CD8-positive, alpha-beta memory T cell (primary cell): ENCODE measurements around the gene PAQR5. TPM values are rescaled to one million over a fixed set of nuclear protein-coding genes. Genes with fewer than 3 reads are reported as not detected.
A peak's percentile ranks its signal among the peaks of the same experiment; 100 is the strongest.
"Not testable (repeated sequence)": the region's sequence is repeated elsewhere in the genome, so short reads cannot be mapped to it uniquely, and the experiment has no call there.

Source experiments
- CTCF ChIA-PET: fragments of 350-600 bp; sonication (Branson Sonifier 250); formaldehyde crosslinking; loops from one replicate; lab custom pipeline; 2021; ENCODE audit warnings: antibody characterized with exemption; lab: Charles Lee
- POLR2A ChIA-PET: fragments of 350-600 bp; sonication (Branson Sonifier 250); formaldehyde crosslinking; loops from one replicate; lab custom pipeline; 2021; ENCODE audit warnings: antibody characterized with exemption; lab: Charles Lee
- DNase-seq, 5 donors: peaks; one replicate each; pipeline versions ENCODE4 v3.0.0 to v3.0.0-alpha.2; 2020 to 2022; ENCODE audit warnings: mixed read lengths in 1 of 5
- H3K27ac ChIP-seq: one replicate; pipeline ENCODE4 v1.7.0; 2013; ENCODE audit warnings: low read depth, mild to moderate bottlenecking, low read length, moderate library complexity
- H3K27me3 ChIP-seq: 2 replicates; pipeline ENCODE4 v1.7.0; 2013; ENCODE audit warnings: low read length, mild to moderate bottlenecking; ENCODE audit not compliant: insufficient read depth, poor library complexity, severe bottlenecking
- H3K36me3 ChIP-seq: 2 replicates; pipeline ENCODE4 v1.7.0; 2013; ENCODE audit warnings: mild to moderate bottlenecking, low read length, moderate library complexity; ENCODE audit not compliant: insufficient read depth
- H3K4me1 ChIP-seq: 2 replicates; pipeline ENCODE4 v1.7.0; 2013; ENCODE audit warnings: mild to moderate bottlenecking, low read length, moderate library complexity; ENCODE audit not compliant: insufficient read depth
- H3K4me3 ChIP-seq: 2 replicates; pipeline ENCODE4 v1.7.0; 2013; ENCODE audit warnings: mild to moderate bottlenecking, low read length
- H3K9me3 ChIP-seq: 2 replicates; pipeline ENCODE4 v1.7.0; 2013; ENCODE audit warnings: mild to moderate bottlenecking, low read length
- H3K27ac Mint-ChIP-seq, 8 donors: one replicate each; pipeline ENCODE4 v1.8.0; 2020 to 2021; ENCODE audit warnings: mixed read lengths in 8 of 8, mild to moderate bottlenecking in 6 of 8, inconsistent platforms in 3 of 8, moderate library complexity in 3 of 8
- H3K27me3 Mint-ChIP-seq, 2 donors: one replicate each; pipeline ENCODE4 v1.8.0; 2020 to 2021; ENCODE audit warnings: mixed read lengths in 2 of 2, mild to moderate bottlenecking in 1 of 2, moderate library complexity in 1 of 2
- H3K36me3 Mint-ChIP-seq, 3 donors: one replicate each; pipeline ENCODE4 v1.8.0; 2020 to 2021; ENCODE audit warnings: mixed read lengths in 3 of 3, inconsistent platforms in 1 of 3, mild to moderate bottlenecking in 1 of 3
- H3K4me1 Mint-ChIP-seq, 3 donors: one replicate each; pipeline ENCODE4 v1.8.0; 2020 to 2021; ENCODE audit warnings: mixed read lengths in 3 of 3, inconsistent platforms in 1 of 3, mild to moderate bottlenecking in 1 of 3
- H3K4me3 Mint-ChIP-seq, 7 donors: one replicate each; pipeline ENCODE4 v1.8.0; 2020 to 2021; ENCODE audit warnings: mixed read lengths in 7 of 7, mild to moderate bottlenecking in 6 of 7, moderate library complexity in 4 of 7, inconsistent platforms in 2 of 7
- H3K9me3 Mint-ChIP-seq, 5 donors: one replicate each; pipeline ENCODE4 v1.8.0; 2020 to 2022; ENCODE audit warnings: mixed read lengths in 5 of 5, mild to moderate bottlenecking in 3 of 5, moderate library complexity in 2 of 5, inconsistent platforms in 1 of 5
- polyA plus RNA-seq: library from polyadenylated mRNA; unstranded; fragments of 300-500 nt; fragmentation: Illumina TruSeq; gene quantifications from one replicate; pipeline ENCODE4 v1.2.3, GENCODE V29; 2021
- total RNA-seq, 2 experiments: library from RNA; stranded (reverse); gene quantifications; one replicate each; pipeline ENCODE4 v1.2.3, GENCODE V29; 2021

Gene PAQR5
- total and polyA plus RNA-seq, 3 experiments from 2014 or later = not detected

GRCh38 chr15:69298354-69298696 is 387 bp upstream of the PAQR5 start:
- ChIA-PET POLR2A (no interaction called here), CTCF (no interaction called here)
- peaks cover 3 to 4% (median 4%) of the 10 kb centered on the region in 3 donors for H3K4me1 Mint-ChIP-seq
- Histone ChIP-seq H3K9me3 (no peaks in the 10 kb centered on the region), H3K4me1 (no peaks in the 10 kb centered on the region), H3K36me3 (no peaks in the 10 kb centered on the region), H3K27me3 (peaks cover 28% of the 10 kb centered on the region), H3K27ac (no peak overlapping the region), H3K4me3 (no peak overlapping the region)
- H3K9me3 Mint-ChIP-seq = peaks cover 0 to 2% (median 0%) of the 10 kb centered on the region in 5 donors
- H3K27ac Mint-ChIP-seq = no peak overlapping the region
- H3K4me3 Mint-ChIP-seq = peak overlapping the region in 4 of 7 donors; percentile 35 to 75 (median 46)
- no peaks in the 10 kb centered on the region for H3K36me3 Mint-ChIP-seq
- DNase-seq = no peak
- peaks cover 44 to 50% of the 10 kb centered on the region in 2 donors for H3K27me3 Mint-ChIP-seq

- Histone ChIP-seq H3K4me1 (no peaks in the 10 kb centered on the region), H3K36me3 (no peaks in the 10 kb centered on the region), H3K27me3 (peaks cover 28% of the 10 kb centered on the region), H3K4me3 (no peak overlapping the region), H3K27ac (no peak overlapping the region), H3K9me3 (no peaks in the 10 kb centered on the region)
- Mint-ChIP-seq H3K4me1 (peaks cover 3 to 4% (median 4%) of the 10 kb centered on the region in 3 donors), H3K9me3 (peaks cover 0 to 2% (median 0%) of the 10 kb centered on the region in 5 donors), H3K36me3 (no peaks in the 10 kb centered on the region), H3K27ac (no peak overlapping the region), H3K4me3 (peak overlapping the region in 3 of 7 donors; percentile 13 to 74 (median 44)), H3K27me3 (peaks cover 50 to 57% of the 10 kb centered on the region in 2 donors)
- DNase-seq = no peak
- POLR2A ChIA-PET = no interaction called here
- CTCF ChIA-PET = no interaction called here
Measured at GRCh38 chr15:69299451-69299886, 757 bp downstream of the PAQR5 start.

GRCh38 chr15:69299943-69300588 is 1.4 kb downstream of the PAQR5 start:
- Mint-ChIP-seq H3K36me3 (no peaks in the 10 kb centered on the region), H3K27me3 (peaks cover 53 to 59% of the 10 kb centered on the region in 2 donors), H3K4me3 (peak overlapping the region in 3 of 7 donors; percentile 13 to 48 (median 36)), H3K9me3 (peaks cover 0 to 2% (median 0%) of the 10 kb centered on the region in 5 donors), H3K4me1 (peaks cover 3 to 4% (median 4%) of the 10 kb centered on the region in 3 donors), H3K27ac (no peak overlapping the region)
- H3K27ac ChIP-seq = no peak overlapping the region
- no peak overlapping the region for H3K4me3 ChIP-seq
- no peak for DNase-seq
- no peaks in the 10 kb centered on the region for H3K4me1 ChIP-seq
- H3K9me3 ChIP-seq = no peaks in the 10 kb centered on the region
- ChIA-PET CTCF (no interaction called here), POLR2A (no interaction called here)
- peaks cover 28% of the 10 kb centered on the region for H3K27me3 ChIP-seq
- no peaks in the 10 kb centered on the region for H3K36me3 ChIP-seq

DNA sequence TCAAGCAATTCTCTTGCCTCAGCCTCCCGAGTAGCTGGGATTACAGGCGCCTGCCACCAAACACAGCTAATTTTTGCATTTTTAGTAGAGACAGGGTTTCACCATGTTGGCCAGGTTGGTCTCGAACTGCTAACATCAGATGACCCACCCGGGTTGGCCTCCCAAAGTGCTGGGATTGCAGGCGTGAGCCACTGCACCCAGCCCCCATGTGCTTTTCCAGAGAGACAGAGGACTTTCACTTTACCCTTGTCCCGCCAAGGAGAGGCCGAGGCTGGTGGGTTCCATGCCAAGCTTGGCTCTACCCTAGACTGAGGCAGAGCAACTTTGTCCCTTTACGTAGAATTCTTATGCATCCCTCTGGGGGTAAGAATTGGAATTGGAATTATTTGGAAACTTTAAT is 2.4 kb downstream of the PAQR5 start:
- H3K4me3 ChIP-seq, POLR2A ChIA-PET, H3K9me3 ChIP-seq, H3K4me1 Mint-ChIP-seq, H3K27ac ChIP-seq, H3K27ac Mint-ChIP-seq, H3K36me3 ChIP-seq, H3K36me3 Mint-ChIP-seq, H3K4me1 ChIP-seq, DNase-seq, CTCF ChIA-PET, H3K9me3 Mint-ChIP-seq: not testable (repeated sequence)
- peaks cover 46 to 63% of the 10 kb centered on the region in 2 donors for H3K27me3 Mint-ChIP-seq
- H3K4me3 Mint-ChIP-seq = peak overlapping the region in 1 of 7 donors; percentile 18
- peaks cover 28% of the 10 kb centered on the region for H3K27me3 ChIP-seq

GRCh38 chr15:69302087-69302486 is 3.4 kb downstream of the PAQR5 start:
- H3K4me3 ChIP-seq, H3K36me3 Mint-ChIP-seq, H3K4me3 Mint-ChIP-seq, H3K27ac Mint-ChIP-seq, H3K36me3 ChIP-seq, H3K9me3 Mint-ChIP-seq, POLR2A ChIA-PET, CTCF ChIA-PET, H3K4me1 Mint-ChIP-seq, DNase-seq, H3K9me3 ChIP-seq, H3K4me1 ChIP-seq, H3K27ac ChIP-seq: not testable (repeated sequence)
- peaks cover 49 to 65% of the 10 kb centered on the region in 2 donors for H3K27me3 Mint-ChIP-seq
- H3K27me3 ChIP-seq = peaks cover 28% of the 10 kb centered on the region

GRCh38 chr15:69302929-69303328 is 4.2 kb downstream of the PAQR5 start:
- no peaks in the 10 kb centered on the region for H3K9me3 ChIP-seq
- H3K36me3 ChIP-seq = no peaks in the 10 kb centered on the region
- peaks cover 44 to 65% of the 10 kb centered on the region in 2 donors for H3K27me3 Mint-ChIP-seq
- H3K27ac Mint-ChIP-seq = peak overlapping the region in 1 of 8 donors; percentile 34
- H3K36me3 Mint-ChIP-seq = peaks cover 0 to 7% (median 0%) of the 10 kb centered on the region in 3 donors
- peaks cover under 1 to 4% (median 3%) of the 10 kb centered on the region in 3 donors for H3K4me1 Mint-ChIP-seq
- H3K9me3 Mint-ChIP-seq = no peaks in the 10 kb centered on the region
- H3K27me3 ChIP-seq = peaks cover 23% of the 10 kb centered on the region
- no peak overlapping the region for H3K27ac ChIP-seq
- POLR2A ChIA-PET = no interaction called here
- no peak overlapping the region for H3K4me3 ChIP-seq
- CTCF ChIA-PET = no interaction called here
- H3K4me3 Mint-ChIP-seq = no peak overlapping the region
- no peaks in the 10 kb centered on the region for H3K4me1 ChIP-seq
- no peak for DNase-seq

GRCh38 chr15:69303337-69304181 is 4.8 kb downstream of the PAQR5 start:
- CTCF ChIA-PET = no interaction called here
- no peaks in the 10 kb centered on the region for H3K36me3 ChIP-seq
- H3K27me3 ChIP-seq = peaks cover 19% of the 10 kb centered on the region
- Mint-ChIP-seq H3K27me3 (peaks cover 41 to 65% of the 10 kb centered on the region in 2 donors), H3K4me1 (peaks cover 0 to 4% (median 3%) of the 10 kb centered on the region in 3 donors), H3K4me3 (no peak overlapping the region), H3K27ac (no peak overlapping the region), H3K36me3 (peaks cover 0 to 7% (median 0%) of the 10 kb centered on the region in 3 donors), H3K9me3 (peaks cover 0 to 2% (median 0%) of the 10 kb centered on the region in 5 donors)
- no peak for DNase-seq
- POLR2A ChIA-PET = no interaction called here
- no peaks in the 10 kb centered on the region for H3K9me3 ChIP-seq
- no peaks in the 10 kb centered on the region for H3K4me1 ChIP-seq
- H3K4me3 ChIP-seq = no peak overlapping the region
- H3K27ac ChIP-seq = no peak overlapping the region

- no peak overlapping the region for H3K4me3 Mint-ChIP-seq
- H3K36me3 Mint-ChIP-seq = peaks cover 0 to 7% (median 0%) of the 10 kb centered on the region in 3 donors
- POLR2A ChIA-PET = no interaction called here
- no peak for DNase-seq
- peaks cover 18% of the 10 kb centered on the region for H3K27me3 ChIP-seq
- no peaks in the 10 kb centered on the region for H3K4me1 ChIP-seq
- H3K4me1 Mint-ChIP-seq = peaks cover 0 to 4% (median 3%) of the 10 kb centered on the region in 3 donors
- H3K4me3 ChIP-seq = no peak overlapping the region
- H3K9me3 Mint-ChIP-seq = peaks cover 0 to 2% (median 0%) of the 10 kb centered on the region in 5 donors
- no peaks in the 10 kb centered on the region for H3K9me3 ChIP-seq
- CTCF ChIA-PET = no interaction called here
- H3K27ac Mint-ChIP-seq = no peak overlapping the region
- H3K27me3 Mint-ChIP-seq = peaks cover 43 to 71% of the 10 kb centered on the region in 2 donors
- no peak overlapping the region for H3K27ac ChIP-seq
- no peaks in the 10 kb centered on the region for H3K36me3 ChIP-seq
Measured at GRCh38 chr15:69304182-69304545, 5.5 kb downstream of the PAQR5 start.
